GM21515 (cell line): ENCODE results near the gene AGBL4.

ENCODE experiments used
- ATAC-seq: cut with Tn5 transposase; IDR thresholded peaks from one replicate; pipeline ENCODE4 v1.9.1; 2021; ENCODE audit not compliant: unreplicated experiment

The AGBL4 gene

GRCh38 chr1:48693674-48694320, 1330.0 kb downstream of the AGBL4 start:
- no peak for ATAC-seq

- no peak for ATAC-seq
These were observed 1330.6 kb downstream of the AGBL4 start for GRCh38 chr1:48693180-48693579.

- no peak for ATAC-seq
These were observed 1331.5 kb downstream of the AGBL4 start for GRCh38 chr1:48692235-48692634.

GRCh38 chr1:48691429-48692001, 1332.2 kb downstream of the AGBL4 start:
- ATAC-seq, result no peak

DNA sequence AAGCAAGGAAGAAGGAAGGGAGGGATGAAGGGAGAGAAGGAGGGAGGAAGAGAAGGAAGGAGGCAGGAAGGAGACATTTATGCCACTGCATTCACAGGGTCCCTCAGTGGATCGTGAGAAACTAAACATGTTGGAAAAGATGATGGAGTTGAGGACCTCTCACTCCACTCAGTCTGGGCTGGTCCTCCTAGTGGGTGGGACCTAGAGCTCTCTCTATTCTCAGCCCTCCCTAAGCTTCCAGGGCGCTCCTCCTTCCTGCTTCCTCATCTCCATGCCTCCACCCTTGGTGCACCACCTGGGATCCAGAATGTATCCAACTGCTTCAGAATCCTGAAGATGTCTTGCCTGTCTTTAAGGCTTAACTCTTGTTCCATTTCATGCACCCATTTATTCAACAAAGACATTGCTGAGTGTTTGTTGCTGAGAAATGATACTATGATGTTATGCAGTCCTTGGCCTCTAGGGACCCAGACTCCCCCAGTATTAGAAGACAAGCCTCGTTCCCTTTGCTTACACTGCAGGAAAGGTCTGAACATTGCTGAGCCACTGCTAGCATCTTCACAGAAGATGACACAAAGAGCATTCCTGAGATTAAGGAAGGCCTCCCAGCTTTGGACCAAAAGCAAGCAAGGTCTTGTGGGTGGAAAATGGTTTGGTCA, 1335.5 kb downstream of the AGBL4 start:
- ATAC-seq, result peak; percentile 81

- no peak for ATAC-seq
These were observed 1336.3 kb downstream of the AGBL4 start for GRCh38 chr1:48687282-48688045.

- no peak for ATAC-seq
These were observed 1337.6 kb downstream of the AGBL4 start for GRCh38 chr1:48686159-48686558.

GRCh38 chr1:48684381-48684780, 1339.4 kb downstream of the AGBL4 start:
- no peak for ATAC-seq

GRCh38 chr1:48683839-48684238, 1339.9 kb downstream of the AGBL4 start:
- no peak for ATAC-seq

DNA sequence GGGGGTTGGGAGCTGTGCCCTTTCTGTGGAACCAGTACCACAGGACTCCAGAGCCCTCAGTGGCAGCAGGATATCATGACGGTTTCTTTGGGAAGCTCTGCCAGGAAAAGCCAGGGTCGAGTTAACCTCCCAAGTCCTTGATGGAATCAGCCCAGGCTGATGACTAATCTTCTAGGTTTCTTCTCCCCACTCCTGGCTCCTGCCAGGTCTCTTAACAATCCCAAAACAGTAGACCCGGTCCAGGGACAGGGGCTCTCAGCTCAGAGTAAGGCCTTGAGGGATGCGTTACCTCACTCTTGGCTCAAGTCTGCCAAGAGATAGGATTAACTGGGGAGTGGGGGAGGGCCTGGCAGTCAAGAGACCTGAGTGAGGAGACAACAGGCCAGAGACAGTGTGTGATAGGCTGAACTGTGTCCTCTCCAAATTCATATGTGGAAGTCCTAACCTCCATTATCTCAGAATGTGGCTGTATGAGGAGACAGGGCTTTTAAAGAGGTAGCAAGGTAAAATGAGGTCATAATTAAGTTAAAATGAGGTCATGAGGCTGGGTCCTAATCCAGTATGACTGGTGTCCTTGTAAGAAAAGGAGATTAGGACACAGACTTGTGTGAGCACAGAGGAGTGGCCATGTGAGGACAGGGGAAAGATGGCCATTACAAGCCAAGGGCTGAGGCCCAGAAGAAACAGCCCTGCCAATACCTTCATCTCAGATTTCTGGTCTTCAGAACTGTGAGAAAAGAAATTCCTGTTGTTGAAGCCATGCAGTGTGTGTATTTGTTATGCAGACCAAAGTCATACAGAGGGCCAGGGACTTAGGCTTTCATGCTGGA, 1342.1 kb downstream of the AGBL4 start:
- ATAC-seq, result no peak

DNA sequence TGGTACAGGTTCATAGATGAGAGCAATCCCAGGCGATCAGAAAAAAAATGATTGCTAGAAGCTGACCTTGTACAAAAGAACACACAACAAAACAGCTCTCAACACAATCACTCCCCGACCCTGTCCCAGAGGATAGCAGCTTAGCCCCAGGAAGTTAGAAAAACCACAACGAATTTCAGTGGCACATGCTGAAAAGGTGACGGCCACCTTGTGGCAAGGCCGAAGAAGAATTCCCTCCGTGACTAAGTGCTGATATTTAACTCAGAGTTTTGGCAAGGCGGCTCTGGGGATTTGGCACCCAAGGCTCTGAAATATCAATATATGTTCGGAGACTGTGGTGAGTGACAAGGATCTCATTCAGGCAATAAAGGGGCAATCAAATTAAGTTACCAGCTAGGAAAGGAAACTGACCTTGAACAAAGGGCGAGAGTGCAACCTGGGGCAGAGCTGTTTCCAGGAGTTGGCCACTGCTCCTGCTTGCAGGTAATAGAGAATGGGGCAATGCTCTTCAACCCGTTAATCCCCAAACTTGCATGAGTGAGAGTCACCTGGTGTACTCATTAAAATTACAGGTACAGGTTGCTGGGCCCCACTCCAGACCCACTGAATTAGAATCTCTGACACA, 1343.2 kb downstream of the AGBL4 start:
- no peak for ATAC-seq

DNA sequence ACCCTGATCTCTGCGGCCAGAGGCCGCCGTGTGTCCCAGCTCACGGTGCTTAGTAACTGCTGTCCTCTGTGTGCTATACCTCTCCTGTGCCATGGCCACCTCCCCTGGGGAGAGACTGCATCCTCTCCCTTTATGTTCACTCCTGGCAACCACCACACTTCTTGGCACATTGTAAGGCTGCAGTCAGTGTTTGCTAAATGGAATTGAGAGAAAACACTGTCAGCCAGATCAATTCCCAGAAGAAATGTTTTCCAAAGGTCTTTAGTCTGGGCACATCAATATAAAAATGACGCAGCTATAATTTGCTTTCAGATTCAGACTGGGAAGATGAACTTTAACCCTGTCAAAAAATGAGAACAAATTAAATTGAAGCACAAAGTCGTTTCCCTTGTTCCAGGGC, 1343.9 kb downstream of the AGBL4 start:
- ATAC-seq, result no peak

- no peak for ATAC-seq
These were observed 1344.8 kb downstream of the AGBL4 start for GRCh38 chr1:48678710-48679505.

DNA sequence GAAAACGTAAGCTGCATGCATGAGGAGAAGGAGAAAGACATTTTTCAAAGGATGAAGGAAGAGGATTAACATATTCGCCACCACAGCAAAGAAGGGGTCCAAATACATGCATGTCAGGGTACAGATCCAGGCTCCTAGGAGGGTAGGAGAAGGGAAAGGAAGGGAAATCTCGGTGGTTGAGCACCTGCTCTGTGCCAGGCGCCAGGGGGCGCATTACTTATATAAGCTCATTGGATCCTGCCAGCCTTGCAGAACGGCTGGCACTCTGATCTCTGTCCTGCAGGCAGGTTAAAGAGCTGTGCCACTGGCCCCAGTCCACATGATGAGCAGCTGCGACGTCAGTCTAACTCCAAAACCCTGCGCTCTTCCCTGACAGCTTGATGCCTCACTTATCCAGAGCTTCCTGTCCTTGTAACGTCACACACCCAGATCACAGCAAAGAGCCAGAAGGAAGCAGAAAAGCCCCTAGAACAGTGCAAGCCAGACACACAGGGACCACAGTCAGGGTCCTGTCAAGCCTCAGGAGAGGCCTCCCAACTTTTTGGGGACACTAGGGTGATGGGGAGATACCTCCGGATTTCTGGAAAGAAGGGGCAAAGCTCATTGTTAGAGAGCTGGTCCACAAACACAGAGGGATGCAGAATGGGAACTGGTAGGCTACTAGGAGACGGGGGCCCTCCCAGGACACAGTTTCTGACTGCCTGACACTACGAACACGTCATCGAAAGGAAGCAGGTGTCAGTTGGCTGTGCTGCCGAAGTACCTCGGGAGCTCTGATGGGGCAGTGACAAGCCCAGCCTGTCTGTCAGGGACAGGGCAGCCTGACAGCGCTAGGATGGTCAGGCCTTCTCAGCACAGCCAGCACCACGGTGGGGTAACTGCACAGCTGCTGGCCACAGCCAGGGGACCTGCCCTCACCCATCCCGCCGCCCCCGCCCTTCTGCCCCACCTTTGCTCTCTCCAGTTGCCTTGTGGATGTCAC, 1346.2 kb downstream of the AGBL4 start:
- ATAC-seq, result peak; percentile 51

GRCh38 chr1:48676822-48677221, 1346.9 kb downstream of the AGBL4 start:
- peak; percentile 41 for ATAC-seq

GRCh38 chr1:48676376-48676775, 1347.4 kb downstream of the AGBL4 start:
- no peak for ATAC-seq

GRCh38 chr1:48675251-48675650, 1348.5 kb downstream of the AGBL4 start:
- ATAC-seq, result no peak

DNA sequence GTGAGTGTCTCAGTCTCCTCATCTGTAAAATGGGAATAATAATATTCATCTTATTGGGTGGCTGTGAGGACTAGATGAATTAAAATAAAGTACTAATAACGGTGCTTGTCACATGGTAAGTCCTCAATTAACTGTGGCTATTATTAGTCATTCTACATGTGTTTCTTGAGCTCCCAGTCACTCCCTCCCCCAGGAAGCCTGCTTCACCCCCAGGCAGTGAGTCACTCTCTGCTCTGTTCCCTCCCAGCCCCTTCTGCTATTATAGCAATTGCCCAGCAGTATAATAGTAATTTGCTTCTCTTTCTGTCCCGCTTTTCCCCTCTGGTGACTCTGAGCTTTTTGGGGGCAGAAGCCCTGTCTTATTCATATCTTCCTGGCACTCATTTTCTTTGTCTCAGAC, 1349.1 kb downstream of the AGBL4 start:
- ATAC-seq, result no peak
